HL-60 (cell line): ENCODE measurements around the gene LRRTM3.

Experiments
- GABPA ChIP-seq: IDR thresholded peaks from 2 replicates; pipeline ENCODE4 v1.6.1; 2012; ENCODE audit warnings: low read depth
- POLR2AphosphoS5 ChIP-seq: IDR thresholded peaks from 2 replicates; pipeline ENCODE4 v1.6.1; 2012; ENCODE audit warnings: low read depth
- SPI1 ChIP-seq: IDR thresholded peaks from 2 replicates; pipeline ENCODE4 v1.6.1; 2012; ENCODE audit warnings: low read depth, mild to moderate bottlenecking, borderline replicate concordance
- TF ChIP-seq, protein P1 (sequence below): IDR thresholded peaks from 2 replicates; pipeline ENCODE4 v1.6.1; 2012; ENCODE audit warnings: low read depth; ENCODE audit not compliant: insufficient replicate concordance
- TF ChIP-seq, protein P2 (sequence below): IDR thresholded peaks from one replicate; pipeline ENCODE4 v1.5.1; 2011; ENCODE audit warnings: low read length, control low read depth, inconsistent platforms; ENCODE audit not compliant: insufficient read depth

DNA sequence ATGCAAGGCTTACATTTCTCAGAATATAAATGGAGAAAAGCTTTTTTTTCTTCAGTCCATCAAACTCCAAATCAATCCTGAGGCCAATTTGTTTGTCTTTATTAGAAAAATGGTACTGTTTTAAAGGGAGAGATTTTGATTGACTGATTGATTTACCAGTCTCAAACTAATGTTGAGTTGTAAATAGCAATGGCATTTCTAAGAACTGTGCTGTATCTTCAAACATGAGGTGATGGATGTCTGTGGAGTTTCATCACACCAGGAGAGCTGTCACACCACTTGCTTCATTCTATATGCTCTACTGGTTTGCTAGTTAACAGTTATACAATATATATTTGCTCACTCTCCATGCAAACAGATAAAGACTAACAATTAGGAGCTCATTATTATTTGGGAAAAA lies 39.0 kb upstream of the LRRTM3 start:
- TF ChIP-seq, protein P1, sequence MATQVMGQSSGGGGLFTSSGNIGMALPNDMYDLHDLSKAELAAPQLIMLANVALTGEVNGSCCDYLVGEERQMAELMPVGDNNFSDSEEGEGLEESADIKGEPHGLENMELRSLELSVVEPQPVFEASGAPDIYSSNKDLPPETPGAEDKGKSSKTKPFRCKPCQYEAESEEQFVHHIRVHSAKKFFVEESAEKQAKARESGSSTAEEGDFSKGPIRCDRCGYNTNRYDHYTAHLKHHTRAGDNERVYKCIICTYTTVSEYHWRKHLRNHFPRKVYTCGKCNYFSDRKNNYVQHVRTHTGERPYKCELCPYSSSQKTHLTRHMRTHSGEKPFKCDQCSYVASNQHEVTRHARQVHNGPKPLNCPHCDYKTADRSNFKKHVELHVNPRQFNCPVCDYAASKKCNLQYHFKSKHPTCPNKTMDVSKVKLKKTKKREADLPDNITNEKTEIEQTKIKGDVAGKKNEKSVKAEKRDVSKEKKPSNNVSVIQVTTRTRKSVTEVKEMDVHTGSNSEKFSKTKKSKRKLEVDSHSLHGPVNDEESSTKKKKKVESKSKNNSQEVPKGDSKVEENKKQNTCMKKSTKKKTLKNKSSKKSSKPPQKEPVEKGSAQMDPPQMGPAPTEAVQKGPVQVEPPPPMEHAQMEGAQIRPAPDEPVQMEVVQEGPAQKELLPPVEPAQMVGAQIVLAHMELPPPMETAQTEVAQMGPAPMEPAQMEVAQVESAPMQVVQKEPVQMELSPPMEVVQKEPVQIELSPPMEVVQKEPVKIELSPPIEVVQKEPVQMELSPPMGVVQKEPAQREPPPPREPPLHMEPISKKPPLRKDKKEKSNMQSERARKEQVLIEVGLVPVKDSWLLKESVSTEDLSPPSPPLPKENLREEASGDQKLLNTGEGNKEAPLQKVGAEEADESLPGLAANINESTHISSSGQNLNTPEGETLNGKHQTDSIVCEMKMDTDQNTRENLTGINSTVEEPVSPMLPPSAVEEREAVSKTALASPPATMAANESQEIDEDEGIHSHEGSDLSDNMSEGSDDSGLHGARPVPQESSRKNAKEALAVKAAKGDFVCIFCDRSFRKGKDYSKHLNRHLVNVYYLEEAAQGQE = no peak
- TF ChIP-seq, protein P2, sequence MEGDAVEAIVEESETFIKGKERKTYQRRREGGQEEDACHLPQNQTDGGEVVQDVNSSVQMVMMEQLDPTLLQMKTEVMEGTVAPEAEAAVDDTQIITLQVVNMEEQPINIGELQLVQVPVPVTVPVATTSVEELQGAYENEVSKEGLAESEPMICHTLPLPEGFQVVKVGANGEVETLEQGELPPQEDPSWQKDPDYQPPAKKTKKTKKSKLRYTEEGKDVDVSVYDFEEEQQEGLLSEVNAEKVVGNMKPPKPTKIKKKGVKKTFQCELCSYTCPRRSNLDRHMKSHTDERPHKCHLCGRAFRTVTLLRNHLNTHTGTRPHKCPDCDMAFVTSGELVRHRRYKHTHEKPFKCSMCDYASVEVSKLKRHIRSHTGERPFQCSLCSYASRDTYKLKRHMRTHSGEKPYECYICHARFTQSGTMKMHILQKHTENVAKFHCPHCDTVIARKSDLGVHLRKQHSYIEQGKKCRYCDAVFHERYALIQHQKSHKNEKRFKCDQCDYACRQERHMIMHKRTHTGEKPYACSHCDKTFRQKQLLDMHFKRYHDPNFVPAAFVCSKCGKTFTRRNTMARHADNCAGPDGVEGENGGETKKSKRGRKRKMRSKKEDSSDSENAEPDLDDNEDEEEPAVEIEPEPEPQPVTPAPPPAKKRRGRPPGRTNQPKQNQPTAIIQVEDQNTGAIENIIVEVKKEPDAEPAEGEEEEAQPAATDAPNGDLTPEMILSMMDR = no peak
- TF ChIP-seq POLR2AphosphoS5 (no peak), SPI1 (no peak), GABPA (no peak)
